22Rv1 (cell line): ENCODE results near the gene PCSK1N.

ENCODE experiments used
- H3K27ac ChIP-seq: fragments of 450-650 bp; 2 replicates; pipeline ENCODE4 v1.5.1; 2017
- ZFX ChIP-seq: fragments of 450-650 bp; IDR thresholded peaks from 2 replicates; pipeline ENCODE4 v1.6.1; 2017; ENCODE audit warnings: antibody characterized with exemption, borderline replicate concordance
- TF ChIP-seq, protein P1 (sequence below): fragments of 450-650 bp; IDR thresholded peaks from 2 replicates; pipeline ENCODE4 v1.5.1; 2017; ENCODE audit warnings: mild to moderate bottlenecking

Gene PCSK1N

DNA sequence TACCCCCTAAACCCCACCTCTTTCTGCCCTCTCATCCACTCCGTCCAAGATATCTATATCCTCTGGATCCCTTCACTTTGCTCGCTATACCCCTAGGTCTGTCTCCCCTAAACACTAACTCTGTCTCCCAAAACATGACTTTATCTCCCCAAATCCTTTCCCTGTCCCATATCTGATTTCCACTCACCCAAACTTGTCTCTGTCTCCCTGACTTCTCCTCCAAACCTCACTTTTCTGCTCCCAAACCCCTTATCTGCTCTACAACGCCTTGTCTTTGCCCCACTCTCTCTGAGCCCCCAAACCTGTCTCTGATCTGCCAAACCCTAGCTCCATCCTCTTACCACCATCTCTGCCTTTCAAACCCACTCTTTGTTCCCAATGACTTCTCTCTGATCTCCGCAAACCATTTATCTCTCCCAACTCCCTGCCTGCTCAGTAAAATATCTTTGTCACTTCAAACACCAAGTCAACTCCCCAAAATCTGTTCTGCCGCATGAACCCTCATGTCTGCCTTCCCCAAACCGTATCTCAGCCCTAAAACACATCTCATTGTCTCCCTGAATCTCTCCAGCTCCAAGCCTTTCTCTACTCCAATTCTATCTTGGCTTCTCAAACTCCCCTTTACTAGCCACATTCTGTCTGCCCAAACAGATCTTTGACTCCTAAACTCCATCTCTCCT, 48.4 kb downstream of the PCSK1N start:
- TF ChIP-seq, protein P1, sequence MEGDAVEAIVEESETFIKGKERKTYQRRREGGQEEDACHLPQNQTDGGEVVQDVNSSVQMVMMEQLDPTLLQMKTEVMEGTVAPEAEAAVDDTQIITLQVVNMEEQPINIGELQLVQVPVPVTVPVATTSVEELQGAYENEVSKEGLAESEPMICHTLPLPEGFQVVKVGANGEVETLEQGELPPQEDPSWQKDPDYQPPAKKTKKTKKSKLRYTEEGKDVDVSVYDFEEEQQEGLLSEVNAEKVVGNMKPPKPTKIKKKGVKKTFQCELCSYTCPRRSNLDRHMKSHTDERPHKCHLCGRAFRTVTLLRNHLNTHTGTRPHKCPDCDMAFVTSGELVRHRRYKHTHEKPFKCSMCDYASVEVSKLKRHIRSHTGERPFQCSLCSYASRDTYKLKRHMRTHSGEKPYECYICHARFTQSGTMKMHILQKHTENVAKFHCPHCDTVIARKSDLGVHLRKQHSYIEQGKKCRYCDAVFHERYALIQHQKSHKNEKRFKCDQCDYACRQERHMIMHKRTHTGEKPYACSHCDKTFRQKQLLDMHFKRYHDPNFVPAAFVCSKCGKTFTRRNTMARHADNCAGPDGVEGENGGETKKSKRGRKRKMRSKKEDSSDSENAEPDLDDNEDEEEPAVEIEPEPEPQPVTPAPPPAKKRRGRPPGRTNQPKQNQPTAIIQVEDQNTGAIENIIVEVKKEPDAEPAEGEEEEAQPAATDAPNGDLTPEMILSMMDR, result no peak
- TF ChIP-seq ZFX, result no peak
- no peak overlapping the region for H3K27ac ChIP-seq

DNA sequence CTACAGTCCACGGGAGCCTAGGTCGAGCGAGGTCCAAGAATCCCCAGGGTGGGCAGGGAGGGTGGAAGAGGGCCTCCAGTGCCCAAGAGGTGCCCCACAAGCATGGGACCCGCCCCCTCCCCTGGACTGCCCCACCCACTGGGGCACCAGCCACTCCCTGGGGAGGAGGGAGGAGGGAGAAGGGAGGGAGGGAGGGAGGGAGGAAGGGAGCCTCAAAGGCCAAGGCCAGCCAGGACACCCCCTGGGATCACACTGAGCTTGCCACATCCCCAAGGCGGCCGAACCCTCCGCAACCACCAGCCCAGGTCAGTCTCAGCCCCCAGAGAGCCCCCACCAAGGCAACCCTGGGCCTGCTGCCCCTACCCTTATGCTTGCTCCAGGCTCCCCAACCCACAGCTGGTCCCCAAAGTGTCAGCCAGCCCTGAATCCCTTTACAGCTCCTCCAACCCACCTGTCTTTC, 49.0 kb downstream of the PCSK1N start, which contains the start of gene GATA1:
Gene GATA1, plus strand, starts transcription at position 250 of the 460 bp plus-strand sequence. CDS start 4,520 bp downstream, outside the sequence.
- no peak within 1 kb of the TSS for H3K27ac ChIP-seq
- no peak for TF ChIP-seq ZFX
- TF ChIP-seq, protein P1, result no peak

DNA sequence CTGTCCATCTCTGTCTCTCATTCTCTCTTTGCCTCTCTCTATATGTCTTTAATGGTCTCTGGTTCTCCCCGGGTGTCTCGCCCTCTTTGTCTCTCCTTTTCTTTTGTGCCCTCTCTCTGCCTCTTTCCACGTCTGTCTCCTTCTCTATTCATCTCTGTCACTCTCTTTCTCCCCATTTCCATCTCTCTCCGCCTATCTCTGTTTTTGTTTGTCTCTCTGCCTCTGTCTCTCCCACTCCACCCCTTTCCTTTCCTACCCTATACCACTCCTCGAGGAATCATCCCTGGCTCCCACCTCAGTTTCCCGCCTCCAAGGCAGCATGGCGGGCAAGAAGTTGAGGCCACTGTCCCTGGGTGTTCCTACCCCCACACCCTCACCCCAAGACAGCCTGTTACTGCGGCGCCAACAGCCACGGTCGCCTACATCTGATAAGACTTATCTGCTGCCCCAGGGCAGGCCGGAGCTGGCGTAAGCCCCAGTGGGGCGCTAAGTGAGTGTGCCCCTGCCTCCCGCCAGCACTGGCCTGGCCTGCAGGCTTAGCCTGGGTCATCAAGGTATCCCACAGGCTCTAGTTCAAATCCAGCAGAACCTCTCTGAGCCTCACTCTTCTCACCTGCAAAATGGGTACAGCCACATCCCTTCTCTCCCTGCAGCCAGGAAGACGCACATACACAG, 49.7 kb downstream of the PCSK1N start:
- no peak for TF ChIP-seq ZFX
- TF ChIP-seq, protein P1, result no peak
- H3K27ac ChIP-seq, result no peak overlapping the region

DNA sequence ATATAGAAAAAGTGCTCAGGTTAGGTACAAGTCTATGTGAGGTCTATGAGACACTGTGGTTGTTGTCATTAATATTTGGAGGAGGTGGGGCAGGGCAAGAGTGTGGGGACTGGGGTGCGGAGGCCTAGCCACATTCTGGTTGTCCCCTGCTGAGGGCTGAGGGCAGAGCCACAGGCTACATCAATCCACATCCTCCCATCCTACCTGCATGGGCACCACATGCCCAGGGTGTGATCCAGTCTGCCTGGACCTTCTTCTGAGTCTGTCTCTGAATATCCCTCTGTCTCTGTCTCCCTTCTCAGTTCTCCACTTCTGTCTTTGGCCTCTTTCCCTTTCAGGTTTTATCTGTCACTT, 50.2 kb downstream of the PCSK1N start:
- no peak for TF ChIP-seq ZFX
- TF ChIP-seq, protein P1, result no peak
- H3K27ac ChIP-seq, result no peak overlapping the region

DNA sequence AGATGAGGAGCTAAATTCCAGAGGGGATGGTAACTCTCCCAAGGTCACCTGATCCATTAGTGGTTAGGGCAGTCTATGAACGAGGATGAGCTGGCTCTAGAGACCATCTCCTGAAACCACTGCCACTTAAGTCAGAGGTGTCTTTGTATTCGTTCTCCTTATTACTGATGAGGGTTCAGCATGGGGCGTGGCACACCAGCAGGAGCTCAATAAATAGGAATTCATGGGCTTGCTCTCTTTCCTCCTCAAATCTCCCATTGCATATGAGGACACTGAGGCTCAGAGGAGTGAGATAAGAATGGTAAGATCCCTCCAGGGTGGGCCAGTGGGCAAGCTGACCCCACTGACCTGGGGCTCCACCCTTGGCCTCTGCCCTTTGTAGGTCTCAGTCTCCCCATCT, 50.7 kb downstream of the PCSK1N start:
- TF ChIP-seq ZFX, result no peak
- TF ChIP-seq, protein P1, result no peak
- H3K27ac ChIP-seq, result no peak overlapping the region

DNA sequence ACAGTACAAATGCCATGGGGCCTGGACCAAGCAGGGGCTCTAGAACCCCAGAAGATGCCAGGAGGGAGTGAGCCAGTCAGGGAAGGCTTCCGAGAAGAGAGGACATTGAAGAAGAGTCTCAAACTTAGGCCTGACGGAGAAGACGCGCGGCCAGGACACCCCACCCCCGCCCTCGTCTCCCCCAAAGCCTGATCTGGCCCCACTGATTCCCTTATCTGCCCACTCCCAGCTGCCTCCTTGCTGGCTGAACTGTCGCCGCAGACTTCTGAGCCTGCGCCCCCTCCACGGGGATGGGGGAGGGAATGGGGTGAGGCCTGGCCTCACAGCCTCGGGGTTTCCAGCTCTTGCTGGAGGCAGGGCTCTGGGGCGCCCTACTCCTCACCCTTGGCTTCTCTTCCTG, 52.6 kb downstream of the PCSK1N start:
- H3K27ac ChIP-seq, result no peak overlapping the region
- TF ChIP-seq ZFX, result no peak
- TF ChIP-seq, protein P1, result no peak

DNA sequence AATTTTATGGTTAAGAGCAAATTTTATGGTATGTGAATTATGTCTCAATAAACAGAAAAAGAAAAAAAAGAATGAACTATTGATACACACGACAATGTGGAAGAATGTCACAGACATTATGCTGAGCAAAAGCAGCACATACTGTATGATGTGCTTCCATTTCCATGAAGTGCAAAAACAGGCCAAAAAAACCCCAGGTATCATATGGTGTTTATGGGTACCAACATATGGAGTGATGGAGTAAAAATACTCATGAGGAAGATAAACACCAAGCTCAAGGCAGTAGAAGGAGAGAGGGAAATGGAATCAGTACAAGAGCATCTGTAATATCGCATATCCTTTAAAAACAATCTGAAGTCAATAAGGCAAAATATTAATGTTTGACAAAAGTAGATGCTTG, 53.2 kb downstream of the PCSK1N start:
- H3K27ac ChIP-seq, result no peak overlapping the region
- TF ChIP-seq ZFX, result no peak
- TF ChIP-seq, protein P1, result no peak
